Neural progenitor cell (in vitro differentiated cells): Measurements from ENCODE around the gene AP3S2.

ENCODE experiments used
- EZH2phosphoT487 ChIP-seq: fragments of 200-600 bp; sonication (generic); IDR thresholded peaks from 2 replicates; pipeline ENCODE4 v1.6.1; 2017; ENCODE audit warnings: antibody characterized with exemption
- TF ChIP-seq, protein P1 (sequence below): fragments of 200-600 bp; sonication (generic); IDR thresholded peaks from 2 replicates; pipeline ENCODE4 v1.5.1; 2017; ENCODE audit warnings: antibody characterized with exemption, mild to moderate bottlenecking

GRCh38 chr15:89863918-89864317, 29.9 kb downstream of the AP3S2 start:
- TF ChIP-seq, protein P1, sequence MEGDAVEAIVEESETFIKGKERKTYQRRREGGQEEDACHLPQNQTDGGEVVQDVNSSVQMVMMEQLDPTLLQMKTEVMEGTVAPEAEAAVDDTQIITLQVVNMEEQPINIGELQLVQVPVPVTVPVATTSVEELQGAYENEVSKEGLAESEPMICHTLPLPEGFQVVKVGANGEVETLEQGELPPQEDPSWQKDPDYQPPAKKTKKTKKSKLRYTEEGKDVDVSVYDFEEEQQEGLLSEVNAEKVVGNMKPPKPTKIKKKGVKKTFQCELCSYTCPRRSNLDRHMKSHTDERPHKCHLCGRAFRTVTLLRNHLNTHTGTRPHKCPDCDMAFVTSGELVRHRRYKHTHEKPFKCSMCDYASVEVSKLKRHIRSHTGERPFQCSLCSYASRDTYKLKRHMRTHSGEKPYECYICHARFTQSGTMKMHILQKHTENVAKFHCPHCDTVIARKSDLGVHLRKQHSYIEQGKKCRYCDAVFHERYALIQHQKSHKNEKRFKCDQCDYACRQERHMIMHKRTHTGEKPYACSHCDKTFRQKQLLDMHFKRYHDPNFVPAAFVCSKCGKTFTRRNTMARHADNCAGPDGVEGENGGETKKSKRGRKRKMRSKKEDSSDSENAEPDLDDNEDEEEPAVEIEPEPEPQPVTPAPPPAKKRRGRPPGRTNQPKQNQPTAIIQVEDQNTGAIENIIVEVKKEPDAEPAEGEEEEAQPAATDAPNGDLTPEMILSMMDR = no peak
- no peak for TF ChIP-seq EZH2phosphoT487
